OCI-LY3 (cell line): ENCODE measurements around the gene OR10A3.
A peak's percentile ranks its signal among the peaks of the same experiment; 100 is the strongest.

Source experiments
- H2AFZ ChIP-seq: fragments of 200-600, 300-600 bp; shearing (Covaris generic); 2 replicates; pipeline ENCODE4 v1.6.0; 2014; ENCODE audit warnings: antibody characterized with exemption, low read depth, low read length
- H3K27ac ChIP-seq: fragments of 200-600, 300-600 bp; sonication (generic); 2 replicates; pipeline ENCODE4 v1.5.1; 2014; ENCODE audit warnings: mild to moderate bottlenecking, low read length, moderate library complexity, mixed read lengths
- H3K27me3 ChIP-seq: fragments of 200-600, 300-600 bp; sonication (generic); 2 replicates; pipeline ENCODE4 v1.6.1; 2014; ENCODE audit warnings: low read depth, low read length, mixed read lengths
- H3K36me3 ChIP-seq: fragments of 200-600, 300-600 bp; sonication (generic); replicated peaks from 2 replicates; pipeline ENCODE3; 2014; ENCODE audit warnings: low read depth, low read length, mixed read lengths
- H3K4me1 ChIP-seq: fragments of 300-600, 200-600 bp; sonication (generic); 2 replicates; pipeline ENCODE4 v1.6.1; 2014; ENCODE audit warnings: low read length, mixed read lengths
- H3K4me2 ChIP-seq: fragments of 200-600, 300-600 bp; sonication (generic); 2 replicates; pipeline ENCODE4 v1.6.1; 2014; ENCODE audit warnings: low read length, mixed read lengths
- H3K4me3 ChIP-seq: fragments of 300-600, 200-600 bp; sonication (generic); 2 replicates; pipeline ENCODE4 v1.5.1; 2014; ENCODE audit warnings: antibody characterized with exemption, mild to moderate bottlenecking, low read length, moderate library complexity
- H3K79me2 ChIP-seq: fragments of 300-600, 200-600 bp; shearing (Covaris generic); 2 replicates; pipeline ENCODE4 v1.6.1; 2014; ENCODE audit warnings: mild to moderate bottlenecking, low read length, mixed read lengths
- H3K9ac ChIP-seq: fragments of 300-600, 200-600 bp; shearing (Covaris generic); 2 replicates; pipeline ENCODE4 v1.6.0; 2014; ENCODE audit warnings: mild to moderate bottlenecking, low read length, moderate library complexity
- H3K9me3 ChIP-seq: fragments of 200-600, 300-600 bp; shearing (Covaris generic); 2 replicates; pipeline ENCODE4 v1.6.1; 2014; ENCODE audit warnings: low read length, mixed read lengths; ENCODE audit not compliant: insufficient read depth
- H4K20me1 ChIP-seq: fragments of 200-600, 300-600 bp; sonication (generic); 2 replicates; pipeline ENCODE4 v1.6.1; 2016; ENCODE audit warnings: low read length, mixed read lengths; ENCODE audit not compliant: insufficient read depth
- EZH2phosphoT487 ChIP-seq: fragments of 200-600 bp; shearing (Covaris generic); IDR thresholded peaks from 2 replicates; pipeline ENCODE4 v1.6.1; 2018; ENCODE audit warnings: antibody characterized with exemption, mixed run types, low read depth
- TF ChIP-seq, protein P1 (sequence below): fragments of 200-600, 300-600 bp; sonication (generic); IDR thresholded peaks from 2 replicates; pipeline ENCODE4 v1.5.1; 2014; ENCODE audit warnings: antibody characterized with exemption, low read length, low read depth

The OR10A3 gene

DNA sequence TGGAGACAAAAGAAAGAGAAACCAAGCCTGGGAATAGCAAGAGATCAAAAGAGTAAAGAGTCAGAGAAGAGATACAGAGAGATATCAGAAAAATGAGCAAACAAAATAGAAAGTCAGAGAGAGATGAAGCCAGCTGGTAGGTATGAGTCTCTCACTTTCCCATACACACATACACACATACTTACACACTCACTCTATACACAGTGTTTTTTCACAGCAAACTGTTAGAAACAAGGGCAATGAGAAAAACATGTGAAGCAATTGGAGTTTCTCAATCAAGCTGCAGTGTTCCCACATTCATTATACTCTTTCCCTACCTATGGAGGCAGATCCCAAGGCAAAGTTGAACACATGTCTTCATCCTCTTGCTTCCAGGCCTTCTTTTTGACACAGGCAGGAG, 26.3 kb upstream of the OR10A3 start:
- H3K79me2 ChIP-seq, result no peaks in the 10 kb centered on the region
- H2AFZ ChIP-seq, result no peak overlapping the region
- H3K4me3 ChIP-seq, result no peak overlapping the region
- H3K9me3 ChIP-seq, result no peaks in the 10 kb centered on the region
- no peaks in the 10 kb centered on the region for H3K36me3 ChIP-seq
- H3K27ac ChIP-seq, result no peak overlapping the region
- TF ChIP-seq, protein P1, sequence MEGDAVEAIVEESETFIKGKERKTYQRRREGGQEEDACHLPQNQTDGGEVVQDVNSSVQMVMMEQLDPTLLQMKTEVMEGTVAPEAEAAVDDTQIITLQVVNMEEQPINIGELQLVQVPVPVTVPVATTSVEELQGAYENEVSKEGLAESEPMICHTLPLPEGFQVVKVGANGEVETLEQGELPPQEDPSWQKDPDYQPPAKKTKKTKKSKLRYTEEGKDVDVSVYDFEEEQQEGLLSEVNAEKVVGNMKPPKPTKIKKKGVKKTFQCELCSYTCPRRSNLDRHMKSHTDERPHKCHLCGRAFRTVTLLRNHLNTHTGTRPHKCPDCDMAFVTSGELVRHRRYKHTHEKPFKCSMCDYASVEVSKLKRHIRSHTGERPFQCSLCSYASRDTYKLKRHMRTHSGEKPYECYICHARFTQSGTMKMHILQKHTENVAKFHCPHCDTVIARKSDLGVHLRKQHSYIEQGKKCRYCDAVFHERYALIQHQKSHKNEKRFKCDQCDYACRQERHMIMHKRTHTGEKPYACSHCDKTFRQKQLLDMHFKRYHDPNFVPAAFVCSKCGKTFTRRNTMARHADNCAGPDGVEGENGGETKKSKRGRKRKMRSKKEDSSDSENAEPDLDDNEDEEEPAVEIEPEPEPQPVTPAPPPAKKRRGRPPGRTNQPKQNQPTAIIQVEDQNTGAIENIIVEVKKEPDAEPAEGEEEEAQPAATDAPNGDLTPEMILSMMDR, result no peak
- H3K9ac ChIP-seq, result no peak overlapping the region
- peaks cover 17% of the 10 kb centered on the region for H3K4me1 ChIP-seq
- H4K20me1 ChIP-seq, result no peaks in the 10 kb centered on the region
- H3K27me3 ChIP-seq, result no peaks in the 10 kb centered on the region
- H3K4me2 ChIP-seq, result no peak overlapping the region

DNA sequence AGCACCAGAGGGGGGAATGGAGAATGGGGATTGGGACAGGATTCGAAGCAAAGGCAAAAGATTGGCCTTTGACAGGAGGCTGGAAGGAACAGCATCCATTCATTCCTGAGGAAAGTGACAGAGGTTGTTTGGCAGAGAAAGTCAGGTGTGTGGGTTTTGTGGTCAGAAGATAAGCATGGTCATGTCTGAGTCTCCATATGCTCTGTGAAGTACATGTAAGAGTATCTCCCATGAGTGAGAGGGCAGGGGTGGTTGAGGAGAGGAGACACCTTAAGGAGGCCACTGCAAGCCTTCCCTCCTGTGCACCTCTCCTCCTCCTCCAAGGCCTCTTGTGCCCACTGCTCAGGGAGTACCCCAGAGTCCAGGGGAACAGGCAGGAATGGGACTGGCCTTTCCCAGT, 25.6 kb upstream of the OR10A3 start:
- Histone ChIP-seq H2AFZ (no peak overlapping the region), H3K27ac (no peak overlapping the region), H3K27me3 (no peaks in the 10 kb centered on the region), H4K20me1 (no peaks in the 10 kb centered on the region), H3K36me3 (no peaks in the 10 kb centered on the region), H3K4me3 (no peak overlapping the region), H3K79me2 (no peaks in the 10 kb centered on the region), H3K4me1 (peaks cover 17% of the 10 kb centered on the region), H3K9ac (no peak overlapping the region), H3K4me2 (no peak overlapping the region), H3K9me3 (no peaks in the 10 kb centered on the region)
- TF ChIP-seq EZH2phosphoT487, result no peak
- TF ChIP-seq, protein P1, result no peak

DNA sequence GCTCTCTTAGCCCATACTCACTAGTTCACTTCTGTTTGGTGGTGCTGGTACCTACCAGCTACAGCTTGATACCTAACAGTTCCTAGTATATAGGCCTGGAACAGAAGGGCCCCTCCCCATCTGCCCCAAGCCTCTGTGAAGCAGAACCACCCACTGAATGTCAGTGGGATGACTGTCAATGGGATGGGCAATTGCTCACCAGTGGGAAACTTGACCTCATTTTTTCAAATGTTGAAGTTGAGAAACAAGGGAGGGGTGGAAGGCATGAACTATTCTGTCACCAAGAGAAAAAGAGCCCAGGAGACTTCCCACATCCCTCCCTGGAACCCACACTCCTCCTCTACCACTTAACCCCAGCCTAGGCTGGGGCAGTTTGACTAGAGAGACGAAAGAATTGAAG, 23.9 kb upstream of the OR10A3 start, which contains the start of gene NLRP10:
Gene NLRP10 (minus strand): TSS at position 62 of the 400 bp plus-strand sequence. CDS start 1,952 bp downstream, outside the sequence.
- H3K4me3 ChIP-seq, result no peak within 1 kb of the TSS
- H3K79me2 ChIP-seq, result no peaks in the 10 kb centered on the region
- no peak within 1 kb of the TSS for H3K27ac ChIP-seq
- no peaks in the 10 kb centered on the region for H3K9me3 ChIP-seq
- H3K4me2 ChIP-seq, result peak within 1 kb of the TSS; percentile 32; the same call in 1 of the 2 replicates
- no peaks in the 10 kb centered on the region for H3K36me3 ChIP-seq
- TF ChIP-seq, protein P1, result no peak
- TF ChIP-seq EZH2phosphoT487, result no peak
- no peak within 1 kb of the TSS for H2AFZ ChIP-seq
- H4K20me1 ChIP-seq, result no peaks in the 10 kb centered on the region
- H3K27me3 ChIP-seq, result 0 out of 2 replicates have a peak, but pooled peaks cover 2% of the 10 kb centered on the region
- H3K9ac ChIP-seq, result no peak within 1 kb of the TSS
- H3K4me1 ChIP-seq, result peaks cover 17% of the 10 kb centered on the region

DNA sequence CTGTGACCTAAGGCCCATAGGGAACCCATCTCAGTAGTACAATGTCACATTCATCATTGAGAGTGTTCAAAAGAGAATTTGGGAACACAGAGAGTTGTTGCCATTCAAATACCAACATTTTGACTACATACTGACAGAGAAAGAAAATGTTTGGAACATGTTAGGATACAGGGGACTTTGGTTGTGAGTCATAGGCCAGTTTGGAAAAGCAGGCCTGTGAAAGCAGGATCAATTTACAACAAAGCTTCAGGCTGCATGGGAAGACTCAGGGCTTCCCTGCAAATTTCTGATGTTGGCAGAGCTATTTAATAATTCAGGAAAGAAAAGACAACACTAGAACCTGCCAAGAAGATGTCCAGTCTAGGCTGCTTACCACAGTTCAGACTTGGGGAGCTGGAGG, 23.4 kb upstream of the OR10A3 start:
- H3K9ac ChIP-seq, result no peak overlapping the region
- no peak overlapping the region for H3K27ac ChIP-seq
- no peaks in the 10 kb centered on the region for H3K36me3 ChIP-seq
- H3K4me3 ChIP-seq, result no peak overlapping the region
- H2AFZ ChIP-seq, result no peak overlapping the region
- H3K4me1 ChIP-seq, result peaks cover 17% of the 10 kb centered on the region
- H3K9me3 ChIP-seq, result no peaks in the 10 kb centered on the region
- 0 out of 2 replicates have a peak, but pooled peaks cover 4% of the 10 kb centered on the region for H3K27me3 ChIP-seq
- no peak overlapping the region for H3K4me2 ChIP-seq
- no peaks in the 10 kb centered on the region for H3K79me2 ChIP-seq
- TF ChIP-seq, protein P1, result no peak
- no peak for TF ChIP-seq EZH2phosphoT487
- no peaks in the 10 kb centered on the region for H4K20me1 ChIP-seq
